GM10266 (cell line): ENCODE data around the gene DIP2C.
"Not testable (repeated sequence)": the region's sequence is repeated elsewhere in the genome, so short reads cannot be mapped to it uniquely, and the experiment has no call there.

Experiments
- DNase-seq: peaks from one replicate; pipeline ENCODE4 v3.0.0; 2012; ENCODE audit errors: extremely low spot score
- TF ChIP-seq, protein P1 (sequence below): IDR thresholded peaks from 2 replicates; pipeline ENCODE4 v1.5.1; 2012; ENCODE audit warnings: mild to moderate bottlenecking, low read depth; ENCODE audit not compliant: control insufficient read depth, insufficient read depth; ENCODE audit errors: missing control alignments

Gene DIP2C

DNA sequence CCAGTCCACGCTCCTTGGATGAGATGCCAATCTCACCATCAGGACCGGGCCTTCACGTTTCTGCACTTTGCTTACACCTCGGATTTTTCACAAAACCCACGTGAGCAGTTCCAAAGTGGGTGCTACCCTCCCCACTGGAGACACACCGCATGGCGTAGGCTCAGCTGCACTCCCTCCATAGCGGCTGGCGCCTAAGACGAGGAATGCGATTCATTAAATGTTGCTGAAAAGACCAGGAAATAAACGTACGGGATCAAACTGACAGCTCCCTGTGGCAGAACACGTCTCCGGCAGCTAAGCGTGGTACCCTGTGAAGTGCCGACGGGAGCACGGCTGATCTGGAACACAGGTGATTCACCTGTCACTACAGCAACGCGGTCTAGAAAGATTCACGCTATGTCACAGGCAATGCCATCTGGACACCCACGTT is 209.0 kb downstream of the DIP2C start:
- TF ChIP-seq, protein P1, sequence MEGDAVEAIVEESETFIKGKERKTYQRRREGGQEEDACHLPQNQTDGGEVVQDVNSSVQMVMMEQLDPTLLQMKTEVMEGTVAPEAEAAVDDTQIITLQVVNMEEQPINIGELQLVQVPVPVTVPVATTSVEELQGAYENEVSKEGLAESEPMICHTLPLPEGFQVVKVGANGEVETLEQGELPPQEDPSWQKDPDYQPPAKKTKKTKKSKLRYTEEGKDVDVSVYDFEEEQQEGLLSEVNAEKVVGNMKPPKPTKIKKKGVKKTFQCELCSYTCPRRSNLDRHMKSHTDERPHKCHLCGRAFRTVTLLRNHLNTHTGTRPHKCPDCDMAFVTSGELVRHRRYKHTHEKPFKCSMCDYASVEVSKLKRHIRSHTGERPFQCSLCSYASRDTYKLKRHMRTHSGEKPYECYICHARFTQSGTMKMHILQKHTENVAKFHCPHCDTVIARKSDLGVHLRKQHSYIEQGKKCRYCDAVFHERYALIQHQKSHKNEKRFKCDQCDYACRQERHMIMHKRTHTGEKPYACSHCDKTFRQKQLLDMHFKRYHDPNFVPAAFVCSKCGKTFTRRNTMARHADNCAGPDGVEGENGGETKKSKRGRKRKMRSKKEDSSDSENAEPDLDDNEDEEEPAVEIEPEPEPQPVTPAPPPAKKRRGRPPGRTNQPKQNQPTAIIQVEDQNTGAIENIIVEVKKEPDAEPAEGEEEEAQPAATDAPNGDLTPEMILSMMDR, result no peak
- no peak for DNase-seq

DNA sequence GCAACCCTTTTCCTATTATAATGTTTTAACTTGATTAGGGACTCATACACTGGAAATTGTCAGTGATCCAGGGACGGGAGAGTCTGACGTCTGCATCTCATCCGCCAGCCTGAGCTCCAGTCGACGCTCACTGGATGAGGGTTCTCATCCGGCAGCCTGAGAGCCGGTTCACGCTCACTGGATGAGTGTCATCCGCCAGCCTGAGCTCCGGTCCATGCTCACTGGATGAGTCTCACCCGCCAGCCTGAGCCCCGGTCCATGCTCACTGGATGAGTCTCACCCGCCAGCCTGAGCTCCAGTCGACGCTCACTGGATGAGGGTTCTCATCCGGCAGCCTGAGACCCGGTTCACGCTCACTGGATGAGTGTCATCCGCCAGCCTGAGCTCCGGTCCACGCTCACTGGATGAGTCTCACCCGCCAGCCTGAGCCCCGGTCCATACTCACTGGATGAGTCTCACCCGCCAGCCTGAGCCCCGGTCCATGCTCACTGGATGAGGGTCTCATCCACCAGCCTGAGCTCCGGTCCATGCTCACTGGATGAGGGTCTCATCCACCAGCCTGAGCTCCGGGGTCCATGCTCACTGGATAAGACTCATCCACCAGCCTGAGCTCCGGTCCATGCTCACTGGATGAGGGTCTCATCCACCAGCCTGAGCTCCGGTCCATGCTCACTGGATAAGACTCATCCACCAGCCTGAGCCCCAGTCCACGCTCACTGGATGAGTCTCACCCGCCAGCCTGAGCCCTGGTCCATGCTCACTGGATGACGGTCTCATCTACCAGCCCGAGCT is 209.6 kb downstream of the DIP2C start:
- DNase-seq, result not testable (repeated sequence)

DNA sequence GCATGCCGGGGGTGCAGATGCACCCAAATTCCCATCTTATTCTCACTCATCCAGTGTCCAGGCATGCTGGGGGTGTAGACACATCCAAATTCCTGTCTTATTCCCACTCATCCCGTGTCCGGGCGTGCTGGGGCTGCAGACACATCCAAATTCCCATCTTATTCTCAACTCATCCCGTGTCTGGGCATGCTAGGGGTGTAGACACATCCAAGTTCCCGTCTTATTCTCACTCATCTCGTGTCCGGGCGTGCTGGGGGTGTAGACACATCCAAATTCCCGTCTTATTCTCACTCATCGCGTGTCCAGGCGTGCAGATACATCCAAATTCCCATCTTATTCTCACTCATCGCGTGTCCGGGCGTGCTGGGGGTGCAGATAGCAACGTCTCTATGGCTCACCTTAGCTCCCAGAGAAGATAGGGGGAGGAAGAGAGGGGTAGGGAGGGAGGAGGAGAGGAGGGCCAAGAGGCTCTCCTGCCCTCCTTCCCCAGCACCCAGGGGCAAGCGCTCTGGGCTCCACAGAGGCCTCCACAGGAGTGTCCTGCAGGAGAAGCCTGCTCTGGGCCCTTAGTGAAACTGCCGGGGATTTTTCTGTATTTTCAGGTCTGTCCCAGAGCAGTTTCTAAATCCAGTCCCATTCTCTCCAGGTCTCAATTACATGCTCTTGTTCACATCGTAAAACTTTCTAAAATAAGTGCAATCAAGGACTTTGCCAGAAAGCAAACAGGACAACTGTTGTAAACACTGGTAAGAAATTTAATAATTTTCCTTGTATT is 210.8 kb downstream of the DIP2C start:
- TF ChIP-seq, protein P1, result no peak
- DNase-seq, result no peak

DNA sequence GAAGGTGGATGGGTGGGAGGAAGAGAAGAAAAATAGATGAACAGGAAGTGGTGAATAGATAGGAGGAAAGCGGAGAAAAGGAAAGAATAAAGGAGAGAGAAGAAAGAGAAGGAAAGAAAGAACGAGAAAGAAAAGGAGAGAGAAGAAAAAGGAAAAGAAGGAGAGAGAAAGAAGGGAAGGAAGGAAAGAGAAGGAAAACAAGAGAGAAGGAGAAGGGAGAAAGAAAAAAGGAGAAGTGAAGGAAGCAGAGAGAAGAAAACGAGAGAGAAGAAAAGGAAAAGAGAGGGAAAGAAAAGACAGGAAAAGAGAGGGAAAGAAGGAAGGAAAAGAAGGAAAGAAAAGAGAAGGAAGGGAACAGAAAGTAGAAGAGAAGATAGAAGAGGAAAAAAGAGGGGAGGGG is 211.8 kb downstream of the DIP2C start:
- TF ChIP-seq, protein P1, result no peak
- no peak for DNase-seq

DNA sequence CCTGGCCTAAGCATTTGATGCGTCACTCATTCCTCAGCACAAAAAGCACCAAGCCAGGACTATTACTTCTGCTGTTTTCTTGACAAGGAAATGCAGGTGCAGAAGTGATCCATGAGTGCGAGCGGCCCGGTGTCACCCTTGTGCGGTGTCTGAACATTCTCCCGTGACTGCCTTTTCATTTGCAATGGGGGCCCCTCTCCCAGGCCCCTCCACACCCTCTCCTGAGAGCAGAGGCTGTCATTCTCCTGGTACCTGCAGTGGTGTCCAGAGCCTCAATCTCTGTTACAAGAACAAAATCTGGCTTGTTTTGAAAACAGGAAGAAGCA is 213.1 kb downstream of the DIP2C start:
- TF ChIP-seq, protein P1, result no peak
- DNase-seq, result no peak

DNA sequence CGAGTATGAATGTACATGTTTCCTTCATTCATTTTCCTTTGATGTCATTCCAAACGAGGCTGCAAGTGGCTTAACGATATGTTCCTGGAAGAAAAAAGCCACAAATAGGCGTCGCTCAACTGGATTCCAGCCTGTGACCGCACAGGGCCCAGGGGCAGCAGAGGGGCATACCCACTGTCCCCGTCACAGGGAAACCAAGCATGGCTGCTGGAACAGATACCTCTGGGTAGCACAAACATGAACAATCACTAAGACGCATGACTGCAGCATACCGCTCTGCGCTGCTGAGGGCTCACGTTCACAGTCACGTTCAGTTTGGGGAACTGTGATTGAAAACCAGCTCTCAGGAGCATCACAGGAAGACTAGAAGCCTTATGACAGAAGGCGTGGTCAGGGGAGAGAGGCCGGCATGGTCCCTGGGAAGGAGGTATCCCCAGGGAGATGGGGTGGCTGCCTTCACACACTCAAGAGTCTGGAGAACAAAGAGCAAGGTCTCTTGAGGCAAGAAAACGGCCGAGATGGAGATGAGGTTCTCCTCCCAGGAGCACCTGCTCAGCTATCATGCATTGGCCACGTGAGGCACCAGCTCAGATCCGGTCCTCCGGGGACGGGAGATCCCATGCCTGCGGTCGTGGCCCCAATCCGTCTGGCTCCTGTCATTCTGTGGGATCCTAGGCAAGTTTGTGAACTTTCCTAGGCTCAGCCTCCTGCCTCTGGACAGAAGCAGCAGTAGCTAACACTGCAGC is 213.6 kb downstream of the DIP2C start:
- DNase-seq, result no peak
- TF ChIP-seq, protein P1, result no peak

DNA sequence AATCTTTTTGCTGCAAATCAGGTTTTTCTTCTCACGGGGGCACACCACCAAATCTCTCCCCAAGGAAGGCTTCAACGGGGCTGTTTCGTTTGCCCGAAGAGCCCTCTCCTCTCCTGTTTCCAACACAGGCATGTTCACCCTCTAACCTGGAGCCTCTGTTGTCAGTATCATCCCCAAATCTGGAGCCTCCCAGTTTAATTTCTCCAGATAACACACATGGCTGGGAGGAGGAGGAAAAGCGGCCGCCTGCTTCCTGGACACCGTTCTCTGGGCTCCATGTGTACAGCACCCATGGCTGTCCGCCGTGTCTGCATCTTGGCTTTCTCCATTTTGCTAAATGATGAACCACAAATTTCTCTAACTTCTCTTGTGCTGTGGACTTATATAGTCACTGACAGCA is 214.5 kb downstream of the DIP2C start:
- no peak for DNase-seq
- TF ChIP-seq, protein P1, result no peak
